K562 (cell line): ENCODE data around the gene LRRC8C. TPM values are rescaled to one million over a fixed set of nuclear protein-coding genes. Genes with fewer than 3 reads are reported as not detected.

Experiments
- ATF7 ChIP-seq: fragments of 450-650 bp; IDR thresholded peaks from 2 replicates; pipeline ENCODE4 v1.7.1; 2014; ENCODE audit warnings: mild to moderate bottlenecking, moderate library complexity
- FOSL1 ChIP-seq: fragments of 200-800 bp; sonication (Bioruptor generic); conservative IDR thresholded peaks from 2 replicates; pipeline ENCODE4 v1.6.1; 2016; ENCODE audit warnings: missing genetic modification characterization, missing compliant biosample characterization
- HMBOX1 ChIP-seq: sonication (generic); IDR thresholded peaks from 2 replicates; pipeline ENCODE4 v1.6.1; 2016
- PBX2 ChIP-seq, 2 experiments: IDR thresholded peaks in 1 of 2; conservative IDR thresholded peaks in 1 of 2; 2 replicates each; pipeline ENCODE4 v1.6.1; 2016; ENCODE audit warnings: low read depth in 2 of 2, mild to moderate bottlenecking in 1 of 2, missing compliant biosample characterization in 1 of 2, missing genetic modification characterization in 1 of 2, moderate library complexity in 1 of 2
- RAD51 ChIP-seq: fragments of 450-650 bp; IDR thresholded peaks from 2 replicates; pipeline ENCODE4 v1.7.1; 2016; ENCODE audit warnings: low read depth, mild to moderate bottlenecking, borderline replicate concordance
- RBBP5 ChIP-seq: fragments of 200-600 bp; sonication (generic); IDR thresholded peaks from 2 replicates; pipeline ENCODE4 v1.6.1; 2012; ENCODE audit warnings: borderline replicate concordance, mild to moderate bottlenecking, low read length, control low read depth, inconsistent platforms; ENCODE audit not compliant: insufficient read depth, poor library complexity, severe bottlenecking
- TCF3 ChIP-seq: sonication (generic); formaldehyde crosslinking; IDR thresholded peaks from 2 replicates; pipeline ENCODE4 v1.4.0; 2020; ENCODE audit warnings: mild to moderate bottlenecking, missing genetic modification reagents
- ZFP30 ChIP-seq: fragments of 250-450 bp; sonication (Bioruptor Pico); IDR thresholded peaks from 2 replicates; pipeline ENCODE4 v1.8.0; 2022; ENCODE audit warnings: moderate library complexity, mild to moderate bottlenecking, inconsistent platforms, borderline replicate concordance
- ZKSCAN1 ChIP-seq: fragments of 150-350 bp; IDR thresholded peaks from 2 replicates; pipeline ENCODE4 v1.6.1; 2016; ENCODE audit warnings: low read depth, low read length
- ZNF274 ChIP-seq: IDR thresholded peaks from 2 replicates; pipeline ENCODE4 v1.6.1; 2011; ENCODE audit warnings: low read depth, mild to moderate bottlenecking, low read length, moderate library complexity, borderline replicate concordance
- polyA plus RNA-seq, 8 experiments: library from polyadenylated mRNA; depleted of rRNA in 4 of 8; stranded (reverse) in 5 of 8; unstranded in 3 of 8; fragments of >200 nt; fragmentation: Nextera tagmentation in 2 of 8; fragmentation: Illumina TruSeq in 1 of 8; extraction: Ambion mirVana in 2 of 8; extraction: Trizol in 1 of 8; gene quantifications; 2 replicates each; pipeline versions ENCODE4 v1.2.1 to v1.2.3, GENCODE V29; 2011 to 2014; ENCODE audit warnings: inconsistent platforms in 1 of 8, missing spikeins in 1 of 8
- total RNA-seq, 7 experiments: library from RNA; depleted of rRNA in 6 of 7; stranded (reverse); fragments of >200 nt in 6 of 7; fragmentation: Illumina TruSeq in 2 of 7; extraction: Trizol in 2 of 7; gene quantifications; 2 replicates each; pipeline versions ENCODE4 v1.2.1 to v1.2.3, GENCODE V29; 2011 to 2021; ENCODE audit warnings: low replicate concordance in 1 of 7

LRRC8C gene
- total and polyA plus RNA-seq, 9 of the 15 experiments (the other 6 are each of a cell fraction or from before 2014, with no cell fraction given), result 1.00 to 12.5 (median 4.5) TPM

DNA sequence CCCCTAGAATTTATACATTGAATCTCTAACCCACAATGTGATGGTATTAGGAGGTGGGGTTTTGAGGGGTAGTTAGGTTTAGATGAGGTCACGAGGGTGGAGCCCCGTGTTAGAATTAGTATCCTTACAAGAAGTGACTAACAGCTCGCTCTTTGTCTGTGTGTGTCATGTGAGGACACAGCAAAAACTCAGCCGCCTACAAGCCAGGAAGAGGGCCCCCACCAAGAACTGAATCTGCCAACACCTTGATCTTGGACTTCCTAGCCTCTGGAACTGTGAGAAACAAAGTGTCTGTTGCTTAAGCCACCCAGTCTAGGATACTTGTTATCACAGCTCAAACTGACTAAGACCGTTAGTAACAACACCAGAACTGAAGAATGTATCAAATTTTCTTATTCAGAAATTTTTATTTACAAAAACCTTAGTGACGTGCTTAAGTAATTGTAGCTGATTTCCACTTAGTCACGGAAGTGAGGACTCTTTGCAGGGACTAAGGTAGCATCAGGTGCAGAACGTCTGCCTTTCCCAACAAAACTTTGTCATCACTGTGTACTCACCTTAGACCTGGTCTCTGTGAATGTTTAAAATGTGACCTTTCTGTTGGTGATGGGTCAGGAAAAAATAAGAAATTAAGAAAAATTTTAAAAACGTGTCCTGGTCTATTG is 24.5 kb upstream of the LRRC8C start (continued):
- TF ChIP-seq RAD51 (no peak), ZFP30 (CRISPR knock-in tag) (no peak), ZNF274 (no peak), PBX2 (CRISPR knock-in tag; IDR thresholded peaks at IDR 0.05; ENCODE audit: low read depth) (no peak), PBX2 (tag; conservative IDR thresholded peaks at IDR 0.05; ENCODE audit: low read depth) (peak; percentile 36; the same call in 1 of the 2 replicates), ZKSCAN1 (no peak), RBBP5 (peak; percentile 43), ATF7 (0 out of 2 replicates have a peak, but pooled peaks have one; percentile 20), HMBOX1 (peak; percentile 59), TCF3 (CRISPR knock-in tag) (no peak), FOSL1 (tag) (0 out of 2 replicates have a peak, but pooled peaks have one; percentile 59)
